ENCODE data around the gene NDNF.

NDNF gene

DNA sequence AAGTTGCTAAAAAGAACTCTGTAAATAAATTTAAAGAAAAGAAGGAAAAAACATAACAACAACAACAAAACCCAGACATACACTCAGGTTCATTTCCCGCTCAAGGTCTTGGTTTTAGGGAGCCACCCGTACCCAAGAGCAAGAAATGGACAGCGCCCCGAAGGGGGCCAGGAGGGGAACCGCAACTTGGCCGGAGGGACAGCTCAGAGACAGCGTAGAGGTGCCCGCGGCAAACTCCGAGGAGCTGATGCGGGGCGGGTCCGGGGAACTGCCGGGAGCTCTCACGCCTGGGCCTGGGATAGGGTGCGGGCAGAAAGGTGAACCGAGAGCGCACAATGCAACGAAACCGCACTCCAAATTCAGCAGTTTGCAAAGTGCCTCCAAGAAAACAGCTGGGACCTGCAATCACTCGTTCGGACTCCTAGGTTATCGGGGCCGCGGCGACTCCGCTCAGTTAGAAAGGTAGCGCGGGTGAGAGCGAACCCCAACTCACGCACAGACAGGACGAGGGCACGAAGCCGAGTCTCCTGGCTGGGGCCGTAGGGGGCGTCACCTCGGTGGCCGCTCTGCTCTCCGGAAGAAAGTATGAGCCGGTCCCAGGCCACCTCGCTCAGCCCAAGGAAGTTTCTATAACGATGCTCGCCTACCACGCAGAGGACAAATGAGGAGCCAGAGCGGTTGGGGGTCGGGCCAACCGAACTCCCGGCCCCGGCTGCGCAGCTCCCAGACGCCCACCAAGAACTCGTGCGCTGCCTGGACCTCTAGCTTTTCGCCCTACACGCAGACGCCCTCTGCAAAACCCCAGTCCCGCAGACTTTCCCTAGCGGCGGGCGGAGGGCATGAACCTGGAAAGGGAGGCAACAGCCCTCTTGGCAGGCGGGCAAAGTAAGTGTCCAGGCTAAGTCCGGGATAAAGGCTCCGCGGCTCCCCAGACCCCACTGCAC is 1.4 kb downstream of the NDNF start:
- DNase-seq, result no peak

DNA sequence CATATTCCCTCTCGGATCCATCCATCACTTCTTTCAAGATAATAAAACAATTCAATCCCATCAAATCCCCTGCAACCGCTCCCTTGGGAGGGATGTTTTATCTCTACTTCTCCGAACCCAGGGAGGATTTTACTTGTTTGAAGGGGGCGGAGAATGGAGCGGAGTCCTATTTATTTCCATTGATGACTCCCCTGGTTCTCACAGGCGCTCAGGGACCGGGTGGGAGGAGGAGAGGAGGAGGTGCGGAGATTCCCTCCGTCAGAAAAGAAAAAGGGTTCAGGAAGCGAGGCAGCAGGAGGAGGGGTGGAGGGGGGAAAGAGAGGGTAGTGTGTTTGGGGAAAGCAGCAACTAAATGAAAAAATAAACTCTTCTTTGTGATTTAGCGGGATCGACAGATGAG is 2.1 kb downstream of the NDNF start:
- DNase-seq, result no peak

DNA sequence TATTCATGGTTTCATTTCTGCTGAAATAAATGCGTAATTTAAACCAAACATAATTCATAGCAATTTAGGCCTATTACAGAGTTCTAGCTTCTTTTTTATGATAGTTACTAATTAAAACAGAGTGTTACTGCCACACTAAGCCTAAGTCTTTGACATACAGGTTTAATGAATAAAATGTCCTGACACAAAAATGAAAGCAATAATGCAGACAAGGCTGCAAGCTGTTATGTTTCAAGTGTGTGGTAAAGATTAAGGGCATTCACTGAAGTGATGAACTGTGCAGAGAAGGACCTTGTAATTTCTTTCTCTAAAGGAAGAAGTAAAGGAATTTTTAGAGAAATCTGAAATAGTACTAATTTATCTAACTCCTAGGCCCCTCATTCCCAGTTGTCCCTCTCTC is 2.9 kb downstream of the NDNF start:
- no peak for DNase-seq

DNA sequence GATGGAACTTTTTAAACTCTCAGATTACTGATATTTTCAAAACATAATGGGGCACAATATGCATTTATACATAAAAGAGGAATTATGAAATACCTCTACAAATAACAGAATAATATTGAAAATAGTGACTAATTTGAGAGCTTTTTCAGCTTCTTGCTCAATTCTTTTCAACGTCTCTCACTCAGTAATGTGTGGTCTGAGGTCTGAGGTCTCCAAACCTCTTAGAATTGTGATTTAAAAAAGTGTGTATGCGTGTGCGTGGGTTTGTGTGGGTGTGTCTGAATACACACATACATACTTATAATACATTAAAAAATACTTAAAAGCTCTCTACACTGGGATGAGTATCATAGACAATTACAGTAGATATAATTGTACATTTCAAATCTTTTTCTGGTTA is 7.9 kb downstream of the NDNF start:
- DNase-seq, result no peak

DNA sequence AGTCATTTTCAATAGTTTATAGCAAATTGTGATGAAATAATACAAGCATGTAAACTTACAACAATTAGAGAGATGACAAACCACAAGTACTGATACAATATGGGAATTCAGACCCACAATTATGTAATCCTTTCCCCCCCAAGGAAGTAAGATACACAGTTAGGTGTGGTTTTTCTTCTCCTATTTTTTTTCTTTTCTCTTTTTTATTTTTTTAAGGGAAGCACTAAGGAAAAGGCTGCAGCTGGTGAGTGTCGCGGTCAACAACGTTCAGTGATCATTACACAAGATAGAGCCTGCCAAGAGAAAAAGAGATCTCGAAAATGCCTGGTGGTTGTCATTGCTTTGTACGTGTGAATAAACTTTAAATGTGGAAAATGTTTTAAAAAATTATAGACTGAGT is 9.8 kb downstream of the NDNF start:
- no peak for DNase-seq

DNA sequence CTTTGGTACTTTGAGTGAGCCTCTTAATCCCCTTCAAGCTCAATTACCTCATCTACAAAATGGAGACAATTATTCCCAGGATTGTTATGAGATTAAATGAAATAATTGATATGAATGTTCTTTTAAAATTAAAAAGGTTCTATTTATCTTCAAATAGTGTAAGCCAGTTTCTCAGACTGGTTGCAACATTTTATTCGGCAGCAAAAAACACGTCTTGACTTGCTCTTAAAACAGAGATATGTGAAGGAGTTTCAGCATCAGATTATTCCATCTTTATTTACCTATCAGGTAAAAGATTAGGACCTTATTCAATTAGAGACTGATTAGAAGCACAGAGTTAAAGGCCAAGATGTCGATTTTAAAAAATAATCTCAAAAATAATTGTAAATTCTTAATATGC is 10.5 kb downstream of the NDNF start:
- DNase-seq, result no peak

DNA sequence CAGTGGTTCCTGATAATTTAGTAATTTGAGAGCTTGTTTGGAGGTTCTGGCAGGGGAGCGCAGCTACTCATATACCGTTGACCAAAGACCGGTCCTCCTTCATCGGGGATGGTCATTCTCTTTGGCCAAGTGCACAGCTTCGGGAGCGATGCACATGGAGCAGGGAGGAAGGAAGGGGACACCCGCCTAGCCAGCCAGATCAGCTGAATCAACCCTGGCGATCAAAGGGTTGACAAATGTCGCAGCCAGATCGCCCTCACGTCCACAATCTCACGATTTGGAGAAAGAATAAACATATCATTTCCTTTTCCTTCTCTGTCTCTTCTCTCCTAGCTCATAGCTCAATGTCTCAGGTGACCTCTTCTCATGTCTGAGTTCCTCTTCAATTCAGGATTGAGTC is 11.1 kb downstream of the NDNF start:
- DNase-seq, result no peak

DNA sequence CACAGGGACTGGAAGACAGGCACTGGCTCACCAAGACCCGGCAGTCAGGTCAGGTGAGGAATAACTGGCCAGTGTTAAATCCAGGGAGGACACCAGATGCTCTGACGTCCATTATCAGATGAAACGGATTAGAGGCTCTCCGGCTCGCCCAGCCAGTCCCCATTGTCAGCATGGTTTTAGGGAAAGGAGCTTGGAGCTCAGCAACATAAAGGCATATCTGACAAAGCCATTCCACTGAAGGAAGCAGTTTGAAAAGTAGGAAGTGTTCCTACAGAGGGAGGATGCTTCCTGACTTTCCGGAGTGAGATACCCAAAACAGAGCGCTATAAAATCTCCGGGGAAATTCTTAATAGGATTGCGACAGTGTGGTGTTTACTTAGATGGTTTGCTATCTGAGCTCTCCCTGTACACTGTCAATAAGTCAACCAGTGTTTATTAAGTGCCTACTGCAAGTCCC is 14.8 kb downstream of the NDNF start:
- DNase-seq, result no peak

DNA sequence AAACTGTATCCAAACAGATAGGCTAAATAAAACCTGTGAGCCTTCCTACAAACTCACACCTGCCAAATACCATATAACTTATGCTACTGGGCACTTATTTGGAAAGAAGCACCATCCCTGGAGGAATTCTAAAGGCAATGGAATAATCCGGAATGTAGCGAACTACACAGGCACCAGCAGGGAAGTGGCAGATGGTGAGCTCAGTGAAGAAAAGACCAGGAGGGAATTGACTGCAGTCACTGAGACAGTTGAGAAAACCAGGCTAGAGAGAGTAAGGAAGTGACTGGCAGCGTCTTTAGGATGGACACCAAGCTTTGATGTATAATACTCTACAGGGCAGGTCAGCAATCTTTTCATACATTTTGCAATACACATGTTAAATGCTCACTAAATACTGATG is 16.3 kb downstream of the NDNF start:
- no peak for DNase-seq

DNA sequence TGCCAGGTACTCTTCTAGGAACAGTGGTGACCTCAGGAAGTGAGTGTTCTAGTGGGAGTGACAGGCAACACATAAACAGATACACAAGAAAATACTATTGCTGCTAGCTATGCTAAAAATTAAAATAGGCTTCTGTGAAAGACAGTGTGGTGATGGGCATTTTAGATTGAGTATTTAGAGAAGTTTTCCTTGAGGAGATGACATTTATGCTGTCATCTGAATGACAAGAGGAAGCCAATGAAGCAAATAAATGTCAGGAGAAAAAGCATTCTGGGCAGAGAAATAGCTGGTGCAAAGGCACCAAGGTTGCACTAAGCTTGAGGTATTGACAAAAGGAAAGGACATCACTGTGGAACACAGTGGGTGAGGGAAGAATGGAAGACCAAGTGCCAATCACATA is 18.0 kb downstream of the NDNF start:
- no peak for DNase-seq

DNA sequence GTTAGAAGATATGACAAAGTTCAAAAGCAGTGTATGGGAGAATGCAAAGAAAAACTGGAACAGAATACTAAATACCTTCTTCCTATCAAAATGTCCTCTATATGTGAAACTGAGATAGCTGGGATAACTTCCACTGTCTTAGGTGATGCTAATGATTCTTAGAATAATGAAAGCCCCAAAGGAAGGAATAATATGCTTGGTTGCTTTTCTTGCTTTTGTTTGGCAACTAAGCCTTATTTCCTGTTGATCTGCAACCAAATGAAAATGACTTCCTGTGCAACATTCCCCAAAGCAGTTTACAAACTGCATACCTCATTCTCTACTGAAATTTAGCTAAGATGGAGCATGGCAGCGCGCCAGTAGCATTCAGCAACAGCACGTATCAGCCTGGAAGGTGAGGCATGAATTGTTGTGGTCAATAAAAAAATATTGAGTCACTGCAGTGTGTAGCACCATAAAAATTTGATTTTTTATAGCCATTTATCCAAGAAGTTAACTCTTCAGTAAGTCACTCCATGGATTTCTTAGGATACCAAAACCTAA is 18.7 kb downstream of the NDNF start:
- no peak for DNase-seq

DNA sequence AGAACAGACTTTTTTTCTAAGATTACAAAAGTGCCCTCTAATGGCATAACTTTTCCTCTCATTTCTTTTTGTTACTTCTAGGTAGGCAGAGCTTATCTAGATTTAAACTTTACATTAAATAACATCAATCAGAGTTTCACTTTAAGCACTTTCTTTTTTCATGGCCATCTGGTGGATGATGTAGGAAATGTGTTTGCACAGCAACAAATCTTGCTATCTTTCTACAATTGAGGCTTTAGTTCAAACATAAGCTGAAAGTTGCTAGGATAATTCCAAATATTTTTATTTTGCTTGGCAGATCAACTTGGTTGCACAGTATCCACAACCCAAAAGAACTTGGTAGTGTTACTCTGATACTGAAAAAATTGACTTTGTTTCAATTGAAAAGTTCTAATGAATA is 22.0 kb downstream of the NDNF start:
- no peak for DNase-seq

DNA sequence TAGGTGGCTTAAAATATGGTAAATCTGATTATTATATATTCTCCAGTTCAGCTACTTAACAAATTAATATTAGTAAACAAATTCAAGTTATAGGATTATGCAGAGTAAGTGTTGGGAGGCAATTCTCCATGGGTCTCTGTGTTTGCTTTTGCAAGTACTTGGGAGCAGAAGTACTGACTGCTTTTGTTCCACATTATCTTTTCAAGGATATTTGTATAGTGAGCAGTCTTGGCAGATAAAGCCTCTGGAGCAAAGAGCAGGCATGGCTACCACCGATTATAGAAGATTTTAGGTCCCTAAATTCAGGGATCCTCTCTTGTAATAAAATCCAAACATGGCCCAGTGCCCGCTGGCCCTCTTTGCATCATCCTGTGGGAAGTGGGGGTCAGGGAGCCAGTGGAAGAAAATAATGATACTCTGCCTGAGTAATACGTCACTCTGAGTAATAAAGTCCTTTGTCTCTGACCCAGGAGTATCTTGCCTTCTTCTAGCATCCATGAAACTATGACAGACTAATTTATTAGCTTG is 23.2 kb downstream of the NDNF start:
- DNase-seq, result no peak

DNA sequence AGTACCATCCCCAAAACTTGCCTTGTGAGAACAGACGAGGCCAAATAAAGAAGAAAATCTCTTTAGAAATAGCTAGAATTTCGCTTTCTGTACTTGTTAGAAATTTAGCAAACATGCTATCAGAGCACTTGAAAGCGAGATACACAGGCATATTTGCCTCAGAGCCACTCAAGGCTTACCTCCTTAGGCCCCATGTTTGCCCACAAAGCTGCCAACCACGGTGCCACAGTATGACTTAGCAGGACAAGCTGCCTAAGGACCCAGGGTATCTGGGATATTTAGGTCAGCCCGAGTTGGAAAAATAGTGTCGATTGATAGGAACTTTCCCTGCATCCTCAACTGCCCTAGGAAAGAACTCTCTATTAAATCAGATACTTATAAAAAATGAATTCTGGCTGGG is 24.2 kb downstream of the NDNF start:
- DNase-seq, result no peak

DNA sequence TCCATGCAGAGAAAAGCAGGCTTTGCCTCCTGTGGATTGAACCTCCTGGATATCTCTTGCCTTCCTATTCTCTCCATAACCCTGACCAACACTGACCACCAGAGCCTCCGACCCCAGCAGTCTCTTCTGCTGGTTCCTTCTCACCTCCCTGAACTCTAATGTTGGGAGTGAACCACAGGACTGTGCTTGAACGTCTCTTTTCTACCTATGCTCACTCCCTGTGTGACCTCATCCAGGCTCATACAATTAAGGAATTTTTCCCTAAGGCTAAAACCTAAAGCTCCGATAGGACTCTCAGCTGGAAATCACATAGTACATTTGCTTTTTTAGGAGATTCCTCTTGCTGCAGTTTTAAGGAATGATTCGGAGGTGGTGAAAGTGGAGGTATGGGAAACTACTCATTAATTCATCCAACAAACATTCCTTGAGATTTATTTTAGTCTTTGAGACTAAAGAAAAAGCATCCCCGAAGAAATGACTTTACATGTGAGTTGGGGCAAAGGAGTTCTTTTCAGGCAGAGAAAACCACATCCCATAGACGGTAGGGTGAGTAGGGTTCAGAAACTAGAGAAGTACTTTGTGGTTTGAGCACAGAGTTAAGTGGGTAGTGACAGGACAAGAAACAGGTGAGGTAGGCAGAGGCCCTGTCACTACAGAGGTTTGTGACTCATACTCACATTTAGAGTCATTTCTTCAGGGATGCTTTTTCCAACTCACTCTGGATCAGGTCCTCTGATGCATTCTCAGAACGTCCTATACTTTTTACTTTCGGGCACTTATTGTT is 30.8 kb downstream of the NDNF start:
- DNase-seq, result no peak

DNA sequence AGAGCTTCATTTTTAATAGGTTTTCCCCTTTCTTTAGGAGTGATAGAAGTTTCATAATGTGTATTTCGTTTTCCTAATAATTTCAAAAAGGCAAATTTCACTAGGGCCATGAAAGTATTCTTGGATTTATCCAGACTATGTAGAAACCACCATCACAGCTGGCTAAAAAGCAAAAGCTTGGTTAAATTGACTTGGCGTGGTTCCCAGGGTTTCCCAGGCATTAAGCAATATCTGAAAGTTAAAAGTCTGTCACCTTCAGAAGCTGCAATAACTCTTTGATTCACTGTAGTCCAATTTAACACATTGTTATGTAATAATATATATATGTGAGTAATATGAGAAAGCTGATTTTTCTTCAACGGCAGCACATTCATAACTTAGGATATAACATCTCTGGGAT is 38.3 kb downstream of the NDNF start:
- DNase-seq, result no peak

DNA sequence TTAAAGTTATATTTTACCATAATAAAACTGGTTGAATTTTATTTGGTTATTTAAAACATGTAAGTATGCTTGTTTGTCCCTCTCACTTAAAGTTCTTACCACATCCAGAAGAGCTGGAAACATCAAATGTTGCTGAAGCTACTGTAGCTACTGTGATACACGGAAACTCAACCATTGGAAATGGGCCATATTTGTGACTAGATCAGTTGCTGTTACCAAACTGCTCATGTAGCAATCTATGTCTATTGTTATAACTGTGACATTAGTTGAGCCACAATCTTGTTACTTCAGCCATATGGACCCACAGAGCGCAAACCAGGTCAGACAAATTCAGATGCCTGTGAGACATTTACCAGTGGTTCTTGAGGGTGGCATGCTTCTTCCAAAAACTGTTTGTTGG is 41.6 kb downstream of the NDNF start:
- no peak for DNase-seq

DNA sequence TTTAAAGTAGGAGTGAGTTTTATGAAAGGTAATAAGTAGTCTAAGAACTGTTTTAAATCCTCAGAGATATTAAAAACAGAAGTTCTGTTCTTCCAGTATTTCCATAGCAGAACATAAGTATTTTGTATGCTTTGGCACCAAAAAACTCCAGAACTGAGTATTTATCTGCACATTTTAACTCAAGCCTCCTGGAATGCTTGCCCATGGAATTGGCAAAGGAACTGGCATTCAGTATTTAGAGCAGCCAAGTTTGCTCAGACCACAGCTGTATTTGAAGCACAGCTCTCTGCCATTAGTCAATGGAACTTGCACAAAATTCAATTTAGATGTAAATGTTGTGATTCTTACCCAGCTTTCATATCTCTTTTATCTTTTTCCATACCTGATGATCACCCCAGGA is 42.2 kb downstream of the NDNF start:
- DNase-seq, result no peak

DNA sequence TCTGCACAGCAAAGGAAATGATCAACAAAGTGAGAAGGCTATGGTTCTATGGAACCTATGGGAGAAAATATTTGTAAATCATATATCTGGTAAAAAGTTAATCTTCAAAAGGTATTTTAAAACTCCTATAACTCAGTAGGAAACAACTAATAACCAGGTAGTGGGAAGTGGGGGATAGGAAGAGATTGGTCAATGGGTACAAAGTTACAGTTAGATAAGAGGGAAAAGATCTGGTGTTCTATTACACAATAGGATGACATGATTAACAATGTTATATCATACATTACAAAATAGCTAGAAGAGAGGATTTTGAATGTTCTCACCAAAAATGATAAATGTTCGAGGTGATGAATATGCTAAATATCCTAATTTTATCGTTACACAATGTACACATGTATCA is 46.3 kb downstream of the NDNF start:
- DNase-seq, result no peak

DNA sequence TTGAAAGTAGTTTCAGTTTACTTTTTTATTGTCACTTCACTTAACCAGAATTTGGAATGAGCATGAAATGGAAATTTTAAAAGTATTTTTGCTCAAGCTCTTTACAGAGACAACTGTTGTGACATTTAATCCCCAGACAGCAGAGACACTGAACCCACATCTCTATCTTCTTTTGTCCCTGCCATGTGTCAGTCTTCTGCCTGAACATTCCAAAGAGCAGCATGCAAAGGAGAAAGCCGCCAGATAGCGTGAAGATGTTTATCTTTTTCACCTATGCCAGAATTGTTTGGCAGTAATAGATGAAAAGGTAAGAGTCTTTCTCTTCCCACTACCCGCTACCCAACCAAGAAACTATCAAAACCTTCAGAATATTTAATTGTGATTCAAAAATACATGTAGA is 46.8 kb downstream of the NDNF start:
- no peak for DNase-seq

DNA sequence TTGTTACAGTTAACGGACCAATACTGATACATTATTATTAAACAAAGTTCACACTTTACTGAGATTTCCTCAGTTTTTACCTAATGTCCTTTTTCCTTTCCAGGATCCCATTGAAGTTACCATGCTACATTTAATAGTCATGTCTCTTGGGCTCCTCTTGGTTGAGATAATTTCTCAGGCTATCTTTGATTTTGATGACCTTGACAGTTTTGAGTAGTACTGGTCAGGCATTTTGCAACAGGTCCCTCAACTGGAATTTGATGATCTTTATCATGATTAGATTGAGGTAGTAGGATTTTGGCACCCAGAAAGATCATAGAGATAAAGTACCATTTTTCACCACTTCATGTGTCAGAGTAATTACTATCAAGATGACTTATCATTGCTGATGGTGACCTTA is 53.8 kb downstream of the NDNF start:
- DNase-seq, result no peak

DNA sequence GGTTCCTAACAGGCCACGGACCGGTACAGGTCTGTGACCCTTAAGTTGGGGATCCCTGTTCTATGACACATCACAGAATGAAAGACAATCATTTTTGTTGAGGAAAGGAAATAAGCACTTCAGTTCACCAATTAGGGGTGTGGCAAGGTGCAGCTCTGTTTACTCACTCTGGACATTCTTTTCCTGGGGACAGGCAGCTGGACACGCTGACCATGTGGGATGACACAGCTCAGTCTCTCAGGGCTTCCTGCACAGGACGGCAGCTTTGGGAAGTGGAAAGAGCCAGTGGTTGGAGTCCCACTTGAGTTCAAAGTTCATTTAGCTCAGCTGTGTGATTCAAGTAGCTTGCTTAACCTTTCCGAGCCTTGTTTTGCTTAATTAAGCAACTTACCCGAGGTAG is 55.7 kb downstream of the NDNF start:
- DNase-seq, result no peak

DNA sequence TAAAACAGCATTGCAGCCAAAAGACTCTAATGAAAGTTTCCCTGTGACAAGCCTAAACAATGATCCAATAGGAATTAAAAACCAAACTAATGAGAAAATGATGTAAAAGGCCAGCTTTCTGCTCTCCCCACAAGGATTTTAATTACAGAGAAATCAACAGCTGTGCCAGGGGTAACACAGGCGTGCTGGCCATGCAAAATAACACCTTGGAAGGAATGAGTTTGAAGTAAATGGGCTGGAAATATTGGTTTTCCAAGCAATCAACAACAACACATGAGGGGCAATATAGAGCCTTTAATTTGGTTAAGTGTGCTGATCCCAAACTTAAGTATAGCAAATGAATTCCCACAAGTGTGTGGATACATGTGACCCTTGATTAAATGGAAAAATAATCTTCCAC is 56.9 kb downstream of the NDNF start:
- DNase-seq, result no peak

DNA sequence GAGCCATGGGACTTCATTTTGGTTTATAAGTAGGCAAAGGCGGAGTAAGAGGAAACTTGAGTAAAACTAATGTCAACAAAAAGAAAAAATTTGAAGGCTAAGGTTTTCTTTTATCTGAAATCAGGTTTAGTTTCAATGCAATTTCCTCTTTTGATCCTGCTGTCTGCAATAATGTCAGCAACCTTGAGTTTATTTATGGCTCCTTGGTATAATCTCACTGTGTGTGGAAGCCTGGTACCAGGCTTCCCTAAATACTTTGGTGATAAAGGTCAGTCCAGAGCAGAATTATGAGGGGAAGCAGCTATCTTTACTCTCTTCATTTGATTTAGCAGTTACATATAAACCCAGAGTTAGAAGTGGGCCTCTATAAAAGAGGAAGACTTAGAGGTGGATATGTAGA is 57.8 kb downstream of the NDNF start:
- DNase-seq, result no peak

Measured in hematopoietic multipotent progenitor cell treated with erythropoietin and hydrocortisone succinate and interleukin-3 and kit ligand, for 8 days (in vitro differentiated cells).